Trophoblast cell (in vitro differentiated cells and primary cell): ENCODE results near the gene EDC3.
"Not testable (repeated sequence)": the region's sequence is repeated elsewhere in the genome, so short reads cannot be mapped to it uniquely, and the experiment has no call there.

Source experiments
- DNase-seq, 2 donors: peaks; one replicate each; pipeline ENCODE4 v3.0.0-alpha.2; 2016
- H2AFZ ChIP-seq: 2 replicates; pipeline ENCODE4 v1.6.1; 2013; ENCODE audit warnings: low read length, moderate library complexity, mild to moderate bottlenecking; ENCODE audit not compliant: insufficient read depth, poor library complexity
- H2AK5ac ChIP-seq: 2 replicates; pipeline ENCODE4 v1.6.1; 2013; ENCODE audit warnings: mild to moderate bottlenecking, low read length
- H2BK120ac ChIP-seq: 2 replicates; pipeline ENCODE4 v1.6.1; 2013; ENCODE audit warnings: low read length, mild to moderate bottlenecking, moderate library complexity; ENCODE audit not compliant: insufficient read depth, poor library complexity
- H2BK12ac ChIP-seq: 2 replicates; pipeline ENCODE4 v1.6.1; 2013; ENCODE audit warnings: mild to moderate bottlenecking, low read length, moderate library complexity
- H2BK5ac ChIP-seq: 2 replicates; pipeline ENCODE4 v1.6.1; 2013; ENCODE audit warnings: low read length, low read depth, moderate library complexity, mild to moderate bottlenecking; ENCODE audit not compliant: poor library complexity
- H3K14ac ChIP-seq: 2 replicates; pipeline ENCODE4 v1.6.1; 2013; ENCODE audit warnings: mild to moderate bottlenecking, low read length
- H3K18ac ChIP-seq: 2 replicates; pipeline ENCODE4 v1.6.1; 2013; ENCODE audit warnings: mild to moderate bottlenecking, low read length
- H3K23ac ChIP-seq: 2 replicates; pipeline ENCODE4 v1.6.1; 2013; ENCODE audit warnings: low read length
- H3K27ac ChIP-seq: 2 replicates; pipeline ENCODE4 v1.5.1; 2013; ENCODE audit warnings: low read depth, mild to moderate bottlenecking, inconsistent platforms, low read length, moderate library complexity
- H3K27me3 ChIP-seq: 2 replicates; pipeline ENCODE4 v1.6.1; 2013; ENCODE audit warnings: inconsistent platforms, mild to moderate bottlenecking, low read length, moderate library complexity; ENCODE audit not compliant: insufficient read depth
- H3K36me3 ChIP-seq, 2 experiments: 1 replicate in 1 of 2; 2 replicates in 1 of 2; pipeline ENCODE4 v1.6.1; 2013; ENCODE audit warnings: low read length in 2 of 2, mild to moderate bottlenecking in 2 of 2, moderate library complexity in 1 of 2; ENCODE audit not compliant: insufficient read depth in 2 of 2, control insufficient read depth in 1 of 2
- H3K4ac ChIP-seq: 2 replicates; pipeline ENCODE4 v1.6.1; 2013; ENCODE audit warnings: low read depth, mild to moderate bottlenecking, low read length, moderate library complexity
- H3K4me1 ChIP-seq, 2 experiments: 1 replicate in 1 of 2; 2 replicates in 1 of 2; pipeline ENCODE4 v1.6.1; 2013; ENCODE audit warnings: low read length in 2 of 2, mild to moderate bottlenecking in 2 of 2, moderate library complexity in 1 of 2; ENCODE audit not compliant: insufficient read depth in 2 of 2, control insufficient read depth in 1 of 2
- H3K4me2 ChIP-seq: 2 replicates; pipeline ENCODE4 v1.6.1; 2013; ENCODE audit warnings: inconsistent platforms, mild to moderate bottlenecking, low read length, moderate library complexity
- H3K4me3 ChIP-seq: 2 replicates; pipeline ENCODE4 v1.5.1; 2013; ENCODE audit warnings: mild to moderate bottlenecking, low read depth, low read length, inconsistent platforms
- H3K79me1 ChIP-seq: one replicate; pipeline ENCODE4 v1.6.1; 2013; ENCODE audit warnings: low read length
- H3K79me2 ChIP-seq: 2 replicates; pipeline ENCODE4 v1.6.1; 2013; ENCODE audit warnings: low read length, mild to moderate bottlenecking; ENCODE audit not compliant: control insufficient read depth, insufficient read depth, poor library complexity
- H3K9ac ChIP-seq: 2 replicates; pipeline ENCODE4 v1.6.1; 2013; ENCODE audit warnings: mild to moderate bottlenecking, low read length
- H3K9me3 ChIP-seq: 2 replicates; pipeline ENCODE4 v1.6.1; 2013; ENCODE audit warnings: low read depth, mild to moderate bottlenecking, control low read depth, inconsistent platforms, low read length; ENCODE audit not compliant: insufficient read depth
- H4K12ac ChIP-seq: 2 replicates; pipeline ENCODE4 v1.6.1; 2013; ENCODE audit warnings: low read depth, mild to moderate bottlenecking, low read length, moderate library complexity
- H4K8ac ChIP-seq: 2 replicates; pipeline ENCODE4 v1.6.1; 2013; ENCODE audit warnings: low read depth, mild to moderate bottlenecking, low read length, moderate library complexity
- H4K91ac ChIP-seq: one replicate; pipeline ENCODE4 v1.6.1; 2013; ENCODE audit warnings: low read depth, mild to moderate bottlenecking, low read length, moderate library complexity
- WGBS: extraction: QIAGEN DNeasy Blood & Tissue Kit; methylation state at CpG from one replicate; pipeline ENCODE4 v1.1.7; 2013; ENCODE audit warnings: missing lambda C conversion rate; ENCODE audit not compliant: insufficient read length, insufficient coverage; ENCODE audit errors: extremely low coverage; 5-methylcytosine and 5-hydroxymethylcytosine counted together

EDC3 gene

GRCh38 chr15:74661280-74661679 is 34.5 kb downstream of the EDC3 start:
- H2AK5ac ChIP-seq, H4K91ac ChIP-seq, H3K79me1 ChIP-seq, H2BK12ac ChIP-seq, H3K14ac ChIP-seq, H3K27ac ChIP-seq, H4K12ac ChIP-seq, H2BK5ac ChIP-seq, H3K79me2 ChIP-seq, H3K23ac ChIP-seq, H3K4me3 ChIP-seq, H3K18ac ChIP-seq, H2BK120ac ChIP-seq, H3K27me3 ChIP-seq, DNase-seq, H3K9ac ChIP-seq, H4K8ac ChIP-seq, H3K4ac ChIP-seq, H3K4me2 ChIP-seq, H3K4me1 ChIP-seq, H3K9me3 ChIP-seq, H2AFZ ChIP-seq, H3K36me3 ChIP-seq: not testable (repeated sequence)
- WGBS = no CpG with 5 or more reads among the region's 8 CpGs

DNA sequence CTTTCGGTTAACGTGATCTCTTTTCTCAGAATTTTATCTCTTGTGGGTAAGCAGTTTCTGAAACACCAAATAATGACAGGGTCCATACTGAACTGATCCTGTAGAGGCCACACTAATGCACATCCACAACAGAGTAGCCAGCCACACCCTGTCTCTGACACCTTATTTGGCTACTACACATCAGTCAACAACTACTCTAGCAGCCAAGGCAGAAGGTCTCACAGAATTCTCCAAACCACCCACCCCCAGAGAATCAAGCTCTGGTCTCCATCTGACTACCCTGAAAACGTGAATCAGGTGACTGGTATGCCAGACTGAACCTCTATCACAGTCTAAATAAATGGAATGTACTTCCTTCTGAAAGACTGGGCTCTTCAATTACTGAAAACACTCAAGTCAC is 38.0 kb downstream of the EDC3 start:
- peaks cover 3% of the 10 kb centered on the region for H3K79me2 ChIP-seq

DNA sequence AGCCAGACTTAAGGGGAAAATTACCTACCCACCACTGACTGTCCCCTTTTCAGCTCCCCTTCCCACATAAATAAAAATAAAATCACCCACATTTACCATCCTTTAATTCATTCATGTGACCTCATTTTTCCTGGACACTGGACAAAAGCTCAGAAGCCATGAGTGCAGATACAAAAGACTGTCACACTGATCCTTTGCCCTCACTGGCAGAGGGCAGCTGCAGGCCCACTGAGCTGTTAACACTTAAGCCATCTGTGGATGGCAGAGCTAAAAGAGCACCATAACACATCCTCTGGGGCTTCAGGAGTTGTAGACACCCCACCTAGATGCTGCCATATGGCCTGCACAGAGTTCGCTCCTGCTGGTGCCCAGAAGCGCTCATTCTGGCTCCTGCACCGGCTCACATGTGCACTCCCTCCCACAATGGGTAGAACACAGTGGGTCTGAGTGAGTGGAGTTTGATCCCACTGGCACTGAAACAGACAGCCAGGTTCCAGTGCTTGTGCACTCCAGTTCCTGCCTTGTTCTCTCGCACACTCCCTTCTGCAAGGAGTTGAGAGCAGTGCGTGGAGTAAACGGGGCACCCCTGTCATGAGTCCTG is 38.8 kb downstream of the EDC3 start:
- Histone ChIP-seq H4K8ac (no peak overlapping the region), H3K79me2 (peaks cover 3% of the 10 kb centered on the region), H2BK12ac (no peak overlapping the region), H3K4me2 (no peak overlapping the region), H4K12ac (no peak overlapping the region), H3K4ac (no peak overlapping the region), H3K18ac (no peak overlapping the region), H3K4me3 (no peak overlapping the region), H3K27me3 (no peaks in the 10 kb centered on the region), H2AFZ (no peak overlapping the region), H3K36me3 (peaks cover 3% of the 10 kb centered on the region in 2 experiments), H3K23ac (no peak overlapping the region), H3K9ac (no peak overlapping the region), H2AK5ac (no peak overlapping the region), H4K91ac (no peak overlapping the region), H3K27ac (no peak overlapping the region), H3K14ac (no peak overlapping the region), H3K4me1 (peaks cover 4 to 5% of the 10 kb centered on the region in 2 experiments), H3K9me3 (no peaks in the 10 kb centered on the region), H2BK120ac (no peak overlapping the region), H3K79me1 (no peaks in the 10 kb centered on the region), H2BK5ac (no peak overlapping the region)
- WGBS = no CpG with 5 or more reads among the region's 6 CpGs
- no peak for DNase-seq

More for the DNA sequence above, 38.0 kb downstream of the EDC3 start:
- Histone ChIP-seq H4K8ac (no peak overlapping the region), H3K4me2 (no peak overlapping the region), H3K18ac (no peak overlapping the region), H4K91ac (no peak overlapping the region), H3K9me3 (no peaks in the 10 kb centered on the region), H2AK5ac (no peak overlapping the region), H3K4me3 (no peak overlapping the region), H3K23ac (peak overlapping the region; percentile 86), H3K14ac (no peak overlapping the region), H2AFZ (no peak overlapping the region), H3K9ac (no peak overlapping the region), H3K4me1 (peaks cover 4 to 5% of the 10 kb centered on the region in 2 experiments), H3K27me3 (no peaks in the 10 kb centered on the region), H3K36me3 (peaks cover 3% of the 10 kb centered on the region in 2 experiments), H3K27ac (no peak overlapping the region), H3K4ac (no peak overlapping the region), H3K79me1 (no peaks in the 10 kb centered on the region), H2BK120ac (no peak overlapping the region), H2BK12ac (no peak overlapping the region), H2BK5ac (no peak overlapping the region), H4K12ac (no peak overlapping the region)
- no peak for DNase-seq
- no CpG with 5 or more reads among the region's 3 CpGs for WGBS

DNA sequence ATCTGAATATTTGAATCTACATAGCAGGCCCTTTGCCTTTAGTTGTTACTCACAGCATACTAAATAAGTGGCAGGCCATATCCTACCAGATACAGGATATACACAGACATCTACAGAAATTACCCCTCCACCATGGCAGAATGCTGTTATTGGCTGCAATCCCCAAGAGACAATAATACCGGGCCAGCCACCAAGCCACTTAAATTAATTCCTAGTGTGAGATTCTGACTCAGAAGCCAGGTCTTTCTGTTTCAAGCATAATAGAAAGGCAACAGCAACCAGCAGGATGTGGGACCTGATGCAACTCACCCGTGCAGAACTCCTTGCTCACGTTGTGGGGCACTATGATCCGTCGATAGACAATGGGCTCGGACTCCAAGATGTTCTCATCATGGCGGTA is 40.4 kb downstream of the EDC3 start:
- H3K18ac ChIP-seq = no peak overlapping the region
- H3K79me2 ChIP-seq = peaks cover 3% of the 10 kb centered on the region
- WGBS = no CpG with 5 or more reads among the region's 7 CpGs
- H2BK12ac ChIP-seq = no peak overlapping the region
- H4K91ac ChIP-seq = no peak overlapping the region
- H3K27ac ChIP-seq = no peak overlapping the region
- no peak overlapping the region for H4K8ac ChIP-seq
- no peaks in the 10 kb centered on the region for H3K9me3 ChIP-seq
- no peak overlapping the region for H3K23ac ChIP-seq
- no peak overlapping the region for H2AK5ac ChIP-seq
- H3K79me1 ChIP-seq = no peaks in the 10 kb centered on the region
- H3K4me3 ChIP-seq = no peak overlapping the region
- DNase-seq = no peak
- no peak overlapping the region for H3K9ac ChIP-seq
- H2BK5ac ChIP-seq = no peak overlapping the region
- peaks cover 4 to 5% of the 10 kb centered on the region in 2 experiments for H3K4me1 ChIP-seq
- H3K27me3 ChIP-seq = no peaks in the 10 kb centered on the region
- peaks cover 3 to 6% of the 10 kb centered on the region in 2 experiments for H3K36me3 ChIP-seq
- no peak overlapping the region for H3K4ac ChIP-seq
- no peak overlapping the region for H3K14ac ChIP-seq
- no peak overlapping the region for H4K12ac ChIP-seq
- H2AFZ ChIP-seq = no peak overlapping the region
- H2BK120ac ChIP-seq = no peak overlapping the region
- H3K4me2 ChIP-seq = no peak overlapping the region
